ENCODE results near the gene NTN3.

Gene NTN3

GRCh38 chr16:2514333-2515179 lies 43.5 kb downstream of the NTN3 start:
- DNase-seq (ENCODE audit: low read depth): no peak

- DNase-seq (ENCODE audit: low read depth): no peak
These were observed 44.2 kb downstream of the NTN3 start for GRCh38 chr16:2515180-2515851.

- DNase-seq (ENCODE audit: low read depth): no peak
These were observed 45.5 kb downstream of the NTN3 start for GRCh38 chr16:2516391-2517240.

GRCh38 chr16:2517954-2518605 lies 47.0 kb downstream of the NTN3 start:
- DNase-seq (ENCODE audit: low read depth): no peak

GRCh38 chr16:2518823-2519710 lies 48.0 kb downstream of the NTN3 start:
- no peak for DNase-seq (ENCODE audit: low read depth)

- DNase-seq (ENCODE audit: low read depth): no peak
These were observed 48.6 kb downstream of the NTN3 start for GRCh38 chr16:2519711-2520080.

GRCh38 chr16:2520097-2520783 lies 49.1 kb downstream of the NTN3 start, which contains the start of gene AMDHD2:
Gene AMDHD2 (plus strand): TSS chr16:2520371. CDS start chr16:2520459, 88 bp downstream.
- no peak for DNase-seq (ENCODE audit: low read depth)

- no peak for DNase-seq (ENCODE audit: low read depth)
These were observed 49.9 kb downstream of the NTN3 start for GRCh38 chr16:2520784-2521531.
